ENCODE data around the gene FAM171A2.

DNA sequence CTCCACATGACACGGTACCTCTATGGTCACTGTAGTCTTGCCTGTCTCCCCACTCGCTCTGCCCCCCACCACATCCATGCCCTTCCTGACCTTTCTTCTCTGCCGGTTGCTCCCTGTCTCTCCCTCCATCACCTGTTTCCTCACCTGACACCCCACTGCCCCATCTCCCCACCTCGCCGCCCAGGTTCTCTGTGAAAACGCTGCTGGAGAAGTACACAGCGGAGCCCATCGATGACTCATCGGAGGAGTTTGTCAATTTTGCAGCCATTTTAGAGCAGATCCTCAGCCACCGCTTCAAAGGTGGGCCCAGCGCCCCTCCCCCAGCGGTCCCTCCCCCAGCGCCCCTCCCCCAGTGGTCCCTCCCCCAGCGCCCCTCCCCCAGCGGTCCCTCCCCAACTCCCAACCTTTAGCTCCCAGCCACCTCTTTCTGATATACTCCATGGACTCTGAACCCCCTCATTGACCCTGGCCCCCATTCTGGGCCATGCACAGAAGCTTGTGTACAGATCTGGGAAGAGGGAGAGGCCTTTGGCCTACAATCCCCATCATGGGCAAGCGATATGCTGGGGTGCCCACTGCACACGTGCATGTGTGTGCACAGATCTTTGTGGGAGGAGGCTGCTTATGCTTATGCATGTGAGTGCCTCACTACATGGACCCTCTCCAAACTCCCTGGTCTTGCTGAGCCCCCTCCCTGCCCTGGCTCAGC is 51.1 kb downstream of the FAM171A2 start:
- TF ChIP-seq CTCF (conservative IDR thresholded peaks at IDR 0.05 in 1 of 2, IDR thresholded peaks at IDR 0.05 in 1 of 2; ENCODE audit: low read depth in 1 of 2, low read length in 2 of 2) (no peak), EZH2 (IDR thresholded peaks at IDR 0.05; ENCODE audit: low read length, missing control alignments) (no peak)

Data from fibroblast of lung (primary cell).